ENCODE results near the gene SLN.

DNA sequence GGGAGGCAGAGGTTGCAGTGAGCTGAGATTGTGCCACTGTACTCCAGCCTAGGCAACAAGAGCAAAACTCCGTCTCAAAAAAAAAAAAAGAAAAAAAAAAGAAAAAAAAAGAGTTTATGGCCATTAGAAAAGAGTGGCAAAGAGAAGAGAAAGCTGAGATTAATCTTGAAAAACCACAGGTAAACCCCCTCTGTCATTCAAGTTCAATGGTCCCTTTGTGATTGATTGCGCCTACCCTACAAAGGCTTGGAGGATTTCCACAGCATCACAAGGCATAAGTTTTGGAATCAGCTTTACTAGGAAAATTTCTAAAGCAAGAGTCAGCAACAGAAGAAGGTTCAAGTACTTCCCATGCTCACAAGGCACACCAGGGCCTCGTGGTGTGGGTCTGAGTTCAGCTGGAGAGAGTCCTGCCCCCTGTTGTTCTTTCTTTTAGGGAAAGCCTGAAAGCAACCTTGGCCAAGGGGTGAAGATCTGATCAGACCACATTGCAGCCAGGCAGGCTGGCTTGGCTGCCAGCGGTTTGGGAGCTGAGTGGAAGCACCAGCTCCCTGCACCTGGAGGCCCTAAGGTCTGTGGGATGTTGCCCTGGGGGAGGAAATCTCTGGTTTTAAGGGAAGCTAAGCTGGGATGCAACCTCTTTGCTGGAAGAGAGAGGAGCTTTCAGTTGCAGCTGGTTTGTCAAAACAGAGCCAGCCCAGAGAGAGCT is 41.8 kb downstream of the SLN start:
- no peak for TF ChIP-seq ZNF530 (tag by site-specific recombination; IDR thresholded peaks at IDR 0.05; ENCODE audit: low read depth)
- no peak for TF ChIP-seq YY1 (tag by site-specific recombination; IDR thresholded peaks at IDR 0.05)

Measured in HEK293 (cell line).